OCI-LY3 (cell line): ENCODE measurements around the gene TPCN1.

Source experiments
- EZH2phosphoT487 ChIP-seq: fragments of 200-600 bp; shearing (Covaris generic); IDR thresholded peaks from 2 replicates; pipeline ENCODE4 v1.6.1; 2018; ENCODE audit warnings: antibody characterized with exemption, mixed run types, low read depth
- TF ChIP-seq, protein P1 (sequence below): fragments of 200-600, 300-600 bp; sonication (generic); IDR thresholded peaks from 2 replicates; pipeline ENCODE4 v1.5.1; 2014; ENCODE audit warnings: antibody characterized with exemption, low read length, low read depth

DNA sequence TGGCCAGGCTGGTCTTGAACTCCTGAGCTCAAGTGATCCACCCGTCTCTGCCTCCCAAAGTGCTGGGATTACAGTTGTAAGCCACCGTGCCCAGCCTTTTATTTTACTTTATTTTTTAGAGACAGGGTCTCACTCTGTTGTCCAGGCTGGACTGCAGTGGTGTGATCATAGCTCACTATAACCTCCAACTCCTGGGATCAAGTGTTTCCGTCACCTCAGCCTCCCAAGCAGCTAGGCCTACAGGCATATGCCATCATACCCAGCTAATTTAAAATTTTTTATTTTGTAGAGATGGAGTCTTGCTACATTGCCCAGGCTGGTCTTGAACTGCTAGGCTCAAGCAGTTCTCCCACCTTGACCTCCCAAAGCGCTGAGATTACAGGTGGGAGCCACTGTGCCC is 3.7 kb downstream of the TPCN1 start:
- TF ChIP-seq, protein P1, sequence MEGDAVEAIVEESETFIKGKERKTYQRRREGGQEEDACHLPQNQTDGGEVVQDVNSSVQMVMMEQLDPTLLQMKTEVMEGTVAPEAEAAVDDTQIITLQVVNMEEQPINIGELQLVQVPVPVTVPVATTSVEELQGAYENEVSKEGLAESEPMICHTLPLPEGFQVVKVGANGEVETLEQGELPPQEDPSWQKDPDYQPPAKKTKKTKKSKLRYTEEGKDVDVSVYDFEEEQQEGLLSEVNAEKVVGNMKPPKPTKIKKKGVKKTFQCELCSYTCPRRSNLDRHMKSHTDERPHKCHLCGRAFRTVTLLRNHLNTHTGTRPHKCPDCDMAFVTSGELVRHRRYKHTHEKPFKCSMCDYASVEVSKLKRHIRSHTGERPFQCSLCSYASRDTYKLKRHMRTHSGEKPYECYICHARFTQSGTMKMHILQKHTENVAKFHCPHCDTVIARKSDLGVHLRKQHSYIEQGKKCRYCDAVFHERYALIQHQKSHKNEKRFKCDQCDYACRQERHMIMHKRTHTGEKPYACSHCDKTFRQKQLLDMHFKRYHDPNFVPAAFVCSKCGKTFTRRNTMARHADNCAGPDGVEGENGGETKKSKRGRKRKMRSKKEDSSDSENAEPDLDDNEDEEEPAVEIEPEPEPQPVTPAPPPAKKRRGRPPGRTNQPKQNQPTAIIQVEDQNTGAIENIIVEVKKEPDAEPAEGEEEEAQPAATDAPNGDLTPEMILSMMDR: no peak
- no peak for TF ChIP-seq EZH2phosphoT487
